GM12874 (cell line): Measurements from ENCODE around the gene SYNE2.

Source experiments
- TF ChIP-seq, protein P1 (sequence below): IDR thresholded peaks from 2 replicates; pipeline ENCODE4 v1.5.1; 2011; ENCODE audit warnings: low read depth, mild to moderate bottlenecking, control low read depth, low read length, moderate library complexity; ENCODE audit not compliant: insufficient read depth

Gene SYNE2

DNA sequence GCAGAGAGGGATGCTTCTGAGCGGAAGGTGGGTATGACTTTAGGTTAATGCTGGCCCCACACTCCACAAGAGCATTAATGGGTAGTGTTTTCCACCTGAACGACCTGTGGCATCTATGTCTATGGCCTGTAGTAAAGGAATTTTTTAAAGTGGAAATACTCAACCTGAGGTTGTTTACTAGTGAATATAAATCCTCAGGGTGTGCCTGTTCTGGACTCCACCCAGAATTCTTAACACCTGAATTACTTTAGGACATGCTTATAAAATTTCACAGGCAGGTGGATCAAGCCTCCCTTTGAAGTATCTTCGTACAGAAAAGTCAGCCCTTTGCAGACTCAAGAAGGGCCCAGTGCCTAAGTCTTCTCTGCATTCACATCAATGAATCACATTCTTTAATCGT, 245.3 kb downstream of the SYNE2 start:
- TF ChIP-seq, protein P1, sequence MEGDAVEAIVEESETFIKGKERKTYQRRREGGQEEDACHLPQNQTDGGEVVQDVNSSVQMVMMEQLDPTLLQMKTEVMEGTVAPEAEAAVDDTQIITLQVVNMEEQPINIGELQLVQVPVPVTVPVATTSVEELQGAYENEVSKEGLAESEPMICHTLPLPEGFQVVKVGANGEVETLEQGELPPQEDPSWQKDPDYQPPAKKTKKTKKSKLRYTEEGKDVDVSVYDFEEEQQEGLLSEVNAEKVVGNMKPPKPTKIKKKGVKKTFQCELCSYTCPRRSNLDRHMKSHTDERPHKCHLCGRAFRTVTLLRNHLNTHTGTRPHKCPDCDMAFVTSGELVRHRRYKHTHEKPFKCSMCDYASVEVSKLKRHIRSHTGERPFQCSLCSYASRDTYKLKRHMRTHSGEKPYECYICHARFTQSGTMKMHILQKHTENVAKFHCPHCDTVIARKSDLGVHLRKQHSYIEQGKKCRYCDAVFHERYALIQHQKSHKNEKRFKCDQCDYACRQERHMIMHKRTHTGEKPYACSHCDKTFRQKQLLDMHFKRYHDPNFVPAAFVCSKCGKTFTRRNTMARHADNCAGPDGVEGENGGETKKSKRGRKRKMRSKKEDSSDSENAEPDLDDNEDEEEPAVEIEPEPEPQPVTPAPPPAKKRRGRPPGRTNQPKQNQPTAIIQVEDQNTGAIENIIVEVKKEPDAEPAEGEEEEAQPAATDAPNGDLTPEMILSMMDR, result no peak

DNA sequence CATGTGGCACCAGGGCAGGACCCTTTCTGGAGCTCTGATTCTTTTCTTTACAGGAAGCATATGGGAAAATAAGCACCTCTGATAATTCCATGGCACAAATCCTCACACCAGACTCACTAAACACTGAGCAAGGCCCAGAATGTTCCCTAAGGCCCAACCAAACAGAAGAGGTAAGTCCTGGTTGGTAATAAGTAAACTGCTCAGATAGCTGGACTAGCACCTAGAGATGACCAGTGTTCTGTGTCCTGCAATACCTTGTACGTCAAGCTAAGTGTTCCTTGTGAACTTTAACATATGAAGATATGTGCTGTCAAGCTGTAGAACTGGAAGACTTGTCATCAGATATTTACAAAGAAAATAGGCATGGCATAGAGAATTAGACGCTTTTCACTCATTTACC, 254.6 kb downstream of the SYNE2 start:
- TF ChIP-seq, protein P1, result no peak

DNA sequence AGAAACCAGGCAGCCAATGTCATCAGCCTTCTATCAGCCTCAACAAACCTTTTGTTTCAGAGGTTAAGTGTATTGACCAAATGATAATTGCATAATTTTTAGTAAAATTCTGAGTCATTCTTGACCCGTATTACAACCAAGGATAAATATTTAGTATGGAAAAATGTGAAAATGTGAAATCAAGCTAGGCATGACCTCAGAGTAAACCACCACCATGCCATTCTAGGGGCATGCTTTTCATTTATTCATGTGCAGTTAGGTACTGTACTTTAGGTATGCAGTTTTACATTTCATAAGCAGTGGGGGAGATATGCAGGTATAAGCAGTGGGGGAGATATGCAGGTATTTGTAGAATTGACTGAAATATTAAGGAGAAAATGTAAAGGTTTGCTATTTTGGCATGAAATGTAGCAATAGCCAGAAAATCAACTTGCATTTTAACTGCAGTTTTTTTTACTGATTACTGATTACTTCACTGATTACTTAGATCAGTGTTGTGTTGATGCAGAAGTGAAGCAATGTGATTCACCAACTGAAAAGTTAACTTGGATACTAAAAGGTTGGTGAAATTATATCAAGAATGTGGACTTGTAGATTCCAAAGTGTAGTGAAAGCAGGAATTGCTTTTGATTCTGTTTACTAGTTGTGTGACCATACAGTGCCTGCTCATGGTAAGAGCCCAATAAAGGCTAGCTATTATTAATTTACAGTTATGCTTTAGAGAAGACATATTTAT, 257.2 kb downstream of the SYNE2 start:
- TF ChIP-seq, protein P1, result no peak

DNA sequence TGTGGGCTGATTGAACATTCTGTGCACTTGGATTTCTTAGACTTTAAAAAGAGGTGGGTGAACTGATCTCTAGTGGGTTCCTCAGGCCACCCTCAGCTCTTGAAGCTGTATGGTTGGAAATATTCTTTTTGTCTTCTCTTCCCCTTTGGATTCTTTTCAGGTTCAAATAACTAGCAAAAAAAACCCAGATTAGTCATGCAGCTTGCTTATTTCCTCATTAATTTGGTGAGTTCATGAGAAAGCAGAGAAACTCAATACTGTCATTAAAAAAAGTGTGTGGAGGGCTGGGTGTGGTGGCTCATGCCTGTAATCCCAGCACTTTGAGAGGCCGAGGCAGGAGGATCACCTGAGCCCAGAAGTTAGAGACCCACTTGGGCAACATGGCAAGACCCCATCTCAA, 258.0 kb downstream of the SYNE2 start:
- TF ChIP-seq, protein P1, result no peak

DNA sequence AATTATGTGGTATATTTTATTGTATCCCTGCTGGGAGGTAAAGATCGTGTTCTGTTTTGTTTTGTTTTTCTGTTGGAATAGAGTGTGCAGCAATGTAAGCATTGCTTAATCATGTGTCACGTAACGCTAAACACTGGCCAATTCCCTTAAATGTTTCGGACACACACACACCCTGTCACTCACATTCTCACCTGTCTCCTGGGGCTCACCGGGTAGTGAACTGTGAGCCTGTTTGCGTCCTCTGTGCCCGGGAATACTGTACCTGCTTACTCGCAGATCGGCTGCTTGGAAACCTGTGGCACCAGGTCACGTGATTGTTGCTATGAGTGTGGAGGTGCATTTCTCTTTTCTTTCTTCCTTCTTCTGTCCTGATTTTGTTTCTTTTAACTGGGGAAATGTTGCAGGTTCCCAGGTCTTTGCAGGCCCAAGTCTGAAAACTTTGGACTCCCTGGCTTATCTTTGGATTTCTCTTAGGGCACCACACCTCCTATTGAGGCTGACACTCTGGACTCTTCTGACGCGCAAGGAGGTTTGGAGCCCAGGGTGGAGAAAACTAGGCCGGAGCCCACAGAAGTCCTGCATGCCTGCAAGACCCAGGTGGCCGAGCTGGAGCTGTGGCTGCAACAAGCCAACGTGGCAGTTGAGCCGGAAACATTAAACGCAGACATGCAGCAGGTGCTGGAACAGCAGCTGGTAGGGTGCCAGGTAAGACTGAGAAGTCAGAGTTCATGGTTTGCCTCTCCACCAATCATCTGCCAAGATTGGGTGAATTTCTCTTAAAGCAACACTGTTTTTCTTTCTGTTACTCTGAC, 260.3 kb downstream of the SYNE2 start:
- TF ChIP-seq, protein P1, result no peak

DNA sequence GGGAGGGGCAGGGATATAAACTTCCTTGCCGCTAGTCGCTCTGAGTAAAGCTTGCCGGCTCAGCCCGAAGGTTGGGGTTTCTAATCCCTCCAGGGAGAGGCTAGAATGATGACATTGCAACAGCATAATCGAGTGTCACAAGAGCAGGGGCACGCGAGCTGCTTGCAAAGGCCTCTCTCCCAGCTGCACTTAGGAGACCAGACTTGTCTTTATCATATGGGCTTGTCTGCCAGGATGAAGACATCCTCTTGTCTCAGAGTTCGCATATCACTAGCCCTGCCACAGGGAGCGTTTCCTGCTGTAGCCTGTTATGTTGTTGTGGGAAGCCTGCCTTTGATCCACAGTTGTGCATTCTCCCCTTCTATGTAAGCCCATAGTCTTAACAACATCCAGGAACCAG, 261.4 kb downstream of the SYNE2 start:
- TF ChIP-seq, protein P1, result no peak

DNA sequence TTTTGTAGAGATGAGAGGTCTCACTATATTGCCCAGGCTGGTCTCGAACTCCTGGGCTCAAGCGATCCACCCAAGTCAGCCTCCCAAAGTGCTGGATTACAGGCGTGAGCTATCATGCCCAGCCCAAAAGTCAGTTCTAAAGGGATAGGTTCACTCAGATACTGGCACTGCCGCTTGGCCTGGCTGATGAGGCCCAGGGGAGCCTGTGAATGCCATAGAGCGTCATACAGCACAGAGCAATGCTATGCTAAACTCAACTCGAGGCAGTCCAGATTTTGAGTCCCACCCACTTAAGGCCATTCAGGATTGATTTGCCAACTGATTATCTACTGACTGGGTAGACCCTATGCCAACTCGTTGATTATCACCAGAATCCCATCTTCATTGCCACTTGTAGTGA, 262.0 kb downstream of the SYNE2 start:
- TF ChIP-seq, protein P1, result no peak
